CD1c-positive myeloid dendritic cell (primary cell): Measurements from ENCODE around the gene ADGRG1.
A peak's percentile ranks its signal among the peaks of the same experiment; 100 is the strongest.

ENCODE experiments used
- DNase-seq: peaks from one replicate; pipeline ENCODE4 v3.0.0-alpha.2; 2016; ENCODE audit errors: extremely low spot score

ADGRG1 gene

GRCh38 chr16:57606147-57606846 is 22.1 kb upstream of the ADGRG1 start:
- no peak for DNase-seq

DNA sequence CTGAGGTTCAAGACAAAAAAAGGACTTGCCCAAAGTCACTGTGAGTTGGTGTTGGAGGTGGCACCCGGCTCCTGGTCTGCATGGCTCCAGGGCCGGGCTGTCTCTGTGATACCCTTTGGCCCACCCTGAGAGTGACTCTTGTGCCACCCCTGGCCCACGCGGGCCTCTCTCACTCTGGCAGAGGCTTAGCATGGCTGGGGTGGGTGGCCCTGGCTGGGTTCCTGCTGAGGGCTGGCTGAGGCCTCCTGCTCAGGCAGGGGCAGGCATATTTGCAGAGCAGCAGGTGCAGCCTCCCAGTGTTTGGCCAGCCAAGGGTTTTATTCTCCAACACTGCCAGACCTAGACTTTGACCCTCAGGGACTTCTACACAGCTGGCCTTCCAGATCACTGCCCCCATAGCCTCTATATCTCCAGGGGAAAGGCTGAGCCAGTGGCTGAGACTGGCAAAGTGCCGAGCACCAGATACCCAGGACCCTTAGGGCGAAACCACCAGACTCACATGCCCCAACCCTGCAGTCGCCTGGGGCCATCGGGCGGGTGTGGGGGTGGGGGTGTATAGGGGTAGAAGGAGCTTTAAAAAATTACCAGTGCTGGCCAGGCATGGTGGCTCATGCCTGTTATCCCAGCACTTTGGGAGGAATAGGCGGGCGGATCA is 21.5 kb upstream of the ADGRG1 start:
- DNase-seq = no peak

- DNase-seq = no peak
These were observed 20.6 kb upstream of the ADGRG1 start for GRCh38 chr16:57607676-57608461.

GRCh38 chr16:57608462-57609113 is 19.8 kb upstream of the ADGRG1 start:
- no peak for DNase-seq

GRCh38 chr16:57609541-57610401 is 18.7 kb upstream of the ADGRG1 start:
- peak; percentile 20 for DNase-seq

DNA sequence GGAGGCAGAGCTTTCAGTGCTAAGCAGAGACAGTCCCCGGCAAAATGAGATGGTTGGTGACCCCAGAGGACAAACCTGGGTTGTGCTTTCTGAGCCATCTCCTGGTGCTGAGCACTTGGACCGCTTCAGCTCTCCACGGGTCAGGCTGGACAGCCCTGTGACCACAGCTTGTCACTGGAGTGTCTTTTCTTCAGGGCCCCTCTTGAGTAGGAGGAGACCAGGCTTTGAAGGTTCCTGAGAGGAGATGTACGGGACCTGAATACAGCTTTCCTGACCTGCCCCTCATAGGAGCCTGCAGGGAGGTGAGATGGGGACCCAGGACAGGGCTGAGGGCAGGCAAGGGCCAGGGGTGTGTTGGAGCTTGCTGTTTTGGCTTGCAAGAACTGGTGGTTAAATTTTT is 17.8 kb upstream of the ADGRG1 start:
- no peak for DNase-seq

DNA sequence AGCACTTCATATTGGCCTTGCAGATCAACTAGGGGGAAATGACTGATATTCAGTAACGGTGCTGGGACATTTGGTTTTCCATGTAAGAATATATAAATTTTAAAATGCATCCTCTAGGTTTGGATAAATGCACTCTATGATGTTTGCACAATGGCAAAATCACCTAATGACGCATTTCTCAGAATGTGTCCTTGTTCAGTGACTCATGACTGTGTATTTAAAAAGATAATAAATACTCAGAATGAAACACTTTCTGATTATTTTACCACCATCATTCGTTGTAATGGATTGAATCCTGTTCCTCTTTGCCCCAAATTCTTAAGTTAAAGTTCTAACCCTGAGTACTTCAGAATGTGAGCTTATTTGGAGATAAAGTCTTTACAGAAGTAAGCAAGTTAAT is 17.2 kb upstream of the ADGRG1 start:
- no peak for DNase-seq

- DNase-seq = no peak
These were observed 16.7 kb upstream of the ADGRG1 start for GRCh38 chr16:57611706-57612105.

- DNase-seq = no peak
These were observed 15.9 kb upstream of the ADGRG1 start for GRCh38 chr16:57612494-57612893.

- DNase-seq = no peak
These were observed 14.9 kb upstream of the ADGRG1 start for GRCh38 chr16:57613514-57613913.

- no peak for DNase-seq
These were observed 13.9 kb upstream of the ADGRG1 start for GRCh38 chr16:57614536-57614935.

DNA sequence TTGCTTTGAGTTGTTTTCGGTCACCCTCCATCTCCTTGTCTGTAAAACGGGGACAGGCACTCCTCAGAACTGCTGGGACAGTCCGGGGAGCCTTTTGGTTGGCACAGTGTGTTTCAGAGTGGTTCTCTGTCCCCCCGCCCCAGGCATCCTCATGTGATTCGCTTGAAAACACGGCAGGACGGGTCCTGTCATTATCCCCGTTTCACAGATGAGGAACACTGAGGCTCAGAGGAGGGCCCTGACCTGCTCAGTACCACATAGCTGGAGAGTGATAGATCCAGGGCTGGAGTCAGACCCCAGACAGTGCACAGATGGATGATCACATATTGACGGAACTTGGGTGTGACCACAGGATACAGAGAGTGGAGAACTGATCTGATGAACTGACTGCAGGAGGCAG is 13.5 kb upstream of the ADGRG1 start:
- no peak for DNase-seq

DNA sequence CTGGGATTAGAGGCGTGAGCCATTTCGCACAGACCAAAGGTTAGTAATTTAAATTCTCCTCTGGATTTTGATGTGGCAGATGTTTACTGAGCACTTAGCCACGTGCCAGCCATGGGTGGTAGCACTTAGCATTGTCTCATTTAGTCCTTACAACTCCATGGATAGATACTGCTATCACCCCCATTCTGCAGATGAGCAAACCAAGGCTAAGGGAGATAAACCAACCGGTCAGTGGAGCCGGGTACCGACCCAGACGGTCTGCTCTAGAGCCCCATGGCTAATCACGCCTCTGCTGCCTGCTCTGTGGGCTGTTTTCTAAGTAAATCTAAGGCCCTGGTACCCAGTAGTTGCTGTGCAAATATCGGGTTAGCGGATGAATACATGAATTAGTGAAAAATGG is 12.6 kb upstream of the ADGRG1 start:
- DNase-seq = no peak

DNA sequence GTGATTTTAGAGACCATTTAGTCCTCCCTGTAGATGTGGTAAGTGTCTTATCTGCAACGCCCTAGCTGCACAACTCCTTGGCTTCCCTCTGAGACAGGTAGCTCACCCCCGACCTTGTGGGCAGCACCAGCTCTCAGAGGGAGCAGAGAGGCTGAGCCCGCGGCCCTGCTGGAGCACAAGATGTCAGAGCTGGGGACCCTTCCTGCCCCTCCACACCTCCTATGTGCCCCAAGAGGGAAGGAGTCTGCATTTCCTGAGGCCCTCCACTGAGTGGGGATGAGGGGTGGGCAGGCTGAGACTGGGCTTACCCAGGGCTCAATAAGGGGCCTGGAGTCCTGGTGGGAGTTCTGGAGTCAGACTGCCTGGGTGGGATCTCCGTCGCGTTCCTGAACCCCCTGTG is 12.2 kb upstream of the ADGRG1 start:
- DNase-seq = no peak

DNA sequence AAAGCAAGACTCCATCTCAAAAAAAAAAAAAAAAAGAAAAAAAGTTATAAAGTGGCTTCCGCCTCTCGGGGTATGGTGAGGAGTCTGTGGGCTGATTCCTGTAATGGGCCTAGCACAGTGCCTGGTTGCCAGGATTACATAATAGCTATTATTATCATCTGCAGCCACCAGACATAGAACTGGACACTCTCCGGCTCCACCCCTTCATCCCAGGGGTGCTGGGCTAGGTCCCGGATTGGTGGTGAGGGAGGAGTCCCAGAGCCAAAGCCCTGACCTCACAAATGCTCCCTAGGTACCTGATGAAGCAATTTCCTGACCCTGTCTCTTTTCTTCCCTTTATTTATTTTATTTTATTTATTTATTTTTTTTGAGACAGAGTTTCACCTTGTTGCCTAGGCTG is 11.6 kb upstream of the ADGRG1 start:
- DNase-seq = no peak

DNA sequence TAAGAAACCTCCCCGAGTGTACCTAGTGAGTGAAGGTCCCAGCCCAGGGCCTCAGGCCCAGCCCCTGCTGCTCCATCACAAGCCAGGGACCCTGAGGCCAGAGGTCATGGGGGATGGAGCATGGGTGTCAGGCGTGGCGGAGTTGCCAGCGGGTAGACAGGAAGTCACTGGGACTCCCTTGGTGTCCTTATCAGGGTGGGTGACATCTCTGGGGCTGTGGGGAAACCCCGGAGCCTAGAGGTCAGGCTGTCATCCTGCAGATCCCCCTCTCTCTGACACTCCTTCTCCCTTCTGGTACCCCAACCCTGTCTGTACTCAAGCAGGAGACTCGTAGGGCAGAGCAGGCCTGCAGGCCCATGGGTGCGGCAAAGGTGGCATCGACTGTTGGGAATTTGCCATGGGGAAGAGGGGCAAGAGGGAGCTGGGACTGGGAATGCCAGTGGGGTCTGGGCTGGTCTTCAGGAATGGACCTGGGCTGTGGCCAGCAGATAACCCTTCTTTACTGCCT is 10.8 kb upstream of the ADGRG1 start:
- DNase-seq = no peak

DNA sequence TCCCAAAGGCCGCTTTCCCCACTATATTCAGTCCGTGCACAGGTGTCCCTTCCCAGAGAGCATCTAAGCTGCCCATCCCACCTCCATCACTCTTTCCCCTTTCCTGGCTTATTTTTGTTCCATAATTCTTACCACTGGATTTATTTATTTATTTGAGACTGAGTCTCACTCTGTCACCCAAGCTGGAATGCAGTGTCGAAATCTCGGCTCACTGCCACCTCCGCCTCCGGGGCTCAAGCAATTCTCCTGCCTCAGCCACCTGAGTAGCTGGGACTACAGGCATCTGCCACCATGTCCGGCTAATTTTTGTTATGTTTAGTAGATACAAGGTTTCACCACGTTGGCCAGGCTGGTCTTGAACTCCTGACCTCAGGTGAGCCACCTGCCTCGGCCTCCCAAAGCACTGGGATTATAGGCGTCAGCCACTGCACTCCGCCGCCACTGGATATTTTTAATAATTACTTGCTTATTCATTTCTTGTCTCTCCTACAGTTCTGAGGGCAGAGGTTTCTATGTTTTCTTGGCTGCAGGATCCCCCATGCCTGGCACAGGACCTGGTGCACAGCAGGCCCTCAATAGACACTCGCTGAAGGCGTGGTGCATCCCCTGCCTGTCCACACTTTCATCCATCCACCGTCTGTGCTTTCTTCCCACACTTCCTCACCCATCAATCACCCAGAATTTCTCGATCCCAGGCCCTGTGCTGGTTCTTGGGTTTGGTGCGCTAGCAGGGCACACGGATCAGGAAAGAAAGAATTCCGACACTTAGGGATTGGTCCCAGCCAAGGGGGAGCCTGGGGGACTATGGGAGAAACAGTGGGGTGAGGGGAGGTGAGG is 9.9 kb upstream of the ADGRG1 start:
- DNase-seq = no peak

DNA sequence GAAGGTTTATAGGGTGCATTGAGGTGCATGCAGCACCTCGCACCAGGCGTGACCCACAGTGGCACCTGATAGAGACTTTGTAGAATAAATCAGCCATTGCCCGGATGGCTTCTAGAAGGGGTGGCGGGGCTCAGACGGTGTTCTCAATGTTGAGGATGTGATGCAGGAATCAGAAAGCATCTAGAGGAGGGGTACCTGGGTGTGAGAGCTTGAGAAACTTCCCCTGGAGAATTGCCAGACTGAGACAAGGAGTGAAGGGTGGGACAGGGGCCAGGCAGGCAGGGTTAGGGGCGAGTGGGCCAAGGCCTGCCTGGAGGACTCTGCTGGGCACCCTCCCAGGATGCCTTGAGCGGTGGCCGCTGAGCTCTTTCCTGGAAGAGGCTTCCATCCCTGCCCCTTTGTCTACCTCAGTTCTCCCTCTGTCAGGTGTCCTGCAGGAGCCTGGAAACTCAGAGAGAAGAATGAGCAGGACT is 9.3 kb upstream of the ADGRG1 start:
- no peak for DNase-seq

- no peak for DNase-seq
These were observed 8.7 kb upstream of the ADGRG1 start for GRCh38 chr16:57619606-57620334.
